MM.1S (cell line): ENCODE data around the gene FABP7.

Experiments
- DNase-seq: peaks from one replicate; pipeline ENCODE4 v3.0.0-alpha.2; 2015
- H2AFZ ChIP-seq: fragments of 300-600 bp; sonication (generic); 2 replicates; pipeline ENCODE4 v1.6.0; 2016; ENCODE audit warnings: antibody characterized with exemption, low read length
- H3F3A ChIP-seq: fragments of 300-600 bp; sonication (generic); 2 replicates; pipeline ENCODE4 v1.6.1; 2016; ENCODE audit warnings: mild to moderate bottlenecking, antibody characterized with exemption, low read length, moderate library complexity, mixed read lengths; ENCODE audit not compliant: insufficient read depth
- H3K27ac ChIP-seq: fragments of 300-600 bp; sonication (generic); 2 replicates; pipeline ENCODE4 v1.5.1; 2016; ENCODE audit warnings: mild to moderate bottlenecking, low read length
- H3K27me3 ChIP-seq: fragments of 300-600 bp; sonication (generic); replicated peaks from 2 replicates; pipeline ENCODE4 v1.6.0; 2016; ENCODE audit warnings: low read length; ENCODE audit not compliant: insufficient read depth
- H3K36me3 ChIP-seq: fragments of 300-600 bp; sonication (generic); replicated peaks from 2 replicates; pipeline ENCODE4 v1.6.1; 2016; ENCODE audit warnings: mild to moderate bottlenecking, low read length, mixed read lengths; ENCODE audit not compliant: insufficient read depth
- H3K4me1 ChIP-seq: fragments of 300-600 bp; sonication (generic); 2 replicates; pipeline ENCODE4 v1.6.1; 2016; ENCODE audit warnings: low read length, mixed read lengths
- H3K4me2 ChIP-seq: fragments of 300-600 bp; sonication (generic); 2 replicates; pipeline ENCODE4 v1.6.0; 2016; ENCODE audit warnings: low read depth, low read length
- H3K4me3 ChIP-seq: fragments of 300-600 bp; sonication (generic); 2 replicates; pipeline ENCODE4 v1.5.1; 2016; ENCODE audit warnings: low read length, mixed read lengths
- H3K79me2 ChIP-seq: fragments of 300-600 bp; sonication (generic); 2 replicates; pipeline ENCODE4 v1.6.1; 2016; ENCODE audit warnings: mixed run types, low read length, mixed read lengths
- H3K9ac ChIP-seq: fragments of 300-600 bp; sonication (generic); 2 replicates; pipeline ENCODE4 v1.6.1; 2016; ENCODE audit warnings: low read length, mixed read lengths
- H3K9me2 ChIP-seq: fragments of 300-600 bp; sonication (generic); replicated peaks from 2 replicates; pipeline ENCODE4 v1.6.1; 2016; ENCODE audit warnings: mild to moderate bottlenecking, low read length, mixed read lengths; ENCODE audit not compliant: insufficient read depth
- H3K9me3 ChIP-seq: fragments of 300-600 bp; sonication (generic); replicated peaks from 2 replicates; pipeline ENCODE4 v1.6.1; 2016; ENCODE audit warnings: mild to moderate bottlenecking, low read length, mixed read lengths; ENCODE audit not compliant: insufficient read depth
- H4K20me1 ChIP-seq: fragments of 300-600 bp; sonication (generic); 2 replicates; pipeline ENCODE4 v1.6.1; 2016; ENCODE audit warnings: mild to moderate bottlenecking, low read length, moderate library complexity, mixed read lengths; ENCODE audit not compliant: insufficient read depth
- CTCF ChIP-seq: fragments of 300-600 bp; sonication (generic); IDR thresholded peaks from 2 replicates; pipeline ENCODE4 v1.5.1; 2016; ENCODE audit warnings: antibody characterized with exemption, low read length, mixed read lengths
- EZH2 ChIP-seq: fragments of 300-600 bp; sonication (generic); optimal IDR thresholded peaks from 2 replicates; pipeline ENCODE3; 2017; ENCODE audit warnings: low read depth, mild to moderate bottlenecking, antibody characterized with exemption, low read length, mixed read lengths
- EZH2phosphoT487 ChIP-seq: fragments of 300-600 bp; sonication (generic); IDR thresholded peaks from 2 replicates; pipeline ENCODE4 v1.6.1; 2018; ENCODE audit warnings: antibody characterized with exemption, low read length

Gene FABP7

GRCh38 chr6:122733259-122733658 is 46.3 kb upstream of the FABP7 start:
- Histone ChIP-seq H3K9ac (no peak overlapping the region), H3F3A (no peaks in the 10 kb centered on the region), H3K27ac (no peak overlapping the region), H3K4me1 (no peaks in the 10 kb centered on the region), H3K27me3 (no peaks in the 10 kb centered on the region), H4K20me1 (no peaks in the 10 kb centered on the region), H3K4me3 (no peak overlapping the region), H3K36me3 (no peaks in the 10 kb centered on the region), H3K4me2 (no peak overlapping the region), H2AFZ (no peak overlapping the region), H3K79me2 (no peaks in the 10 kb centered on the region), H3K9me3 (no peaks in the 10 kb centered on the region), H3K9me2 (no peaks in the 10 kb centered on the region)
- TF ChIP-seq EZH2 (no peak), CTCF (no peak), EZH2phosphoT487 (no peak)
- DNase-seq: no peak

GRCh38 chr6:122734529-122735395 is 44.8 kb upstream of the FABP7 start:
- TF ChIP-seq CTCF (no peak), EZH2phosphoT487 (no peak), EZH2 (no peak)
- no peaks in the 10 kb centered on the region for H3K4me1 ChIP-seq
- no peaks in the 10 kb centered on the region for H3K9me3 ChIP-seq
- H2AFZ ChIP-seq: no peak overlapping the region
- no peaks in the 10 kb centered on the region for H3F3A ChIP-seq
- H3K9me2 ChIP-seq: no peaks in the 10 kb centered on the region
- DNase-seq: no peak
- H3K4me3 ChIP-seq: no peak overlapping the region
- H4K20me1 ChIP-seq: no peaks in the 10 kb centered on the region
- H3K27ac ChIP-seq: no peak overlapping the region
- no peaks in the 10 kb centered on the region for H3K27me3 ChIP-seq
- H3K4me2 ChIP-seq: no peak overlapping the region
- no peaks in the 10 kb centered on the region for H3K79me2 ChIP-seq
- H3K36me3 ChIP-seq: no peaks in the 10 kb centered on the region
- no peak overlapping the region for H3K9ac ChIP-seq

- Histone ChIP-seq H3K9me3 (no peaks in the 10 kb centered on the region), H3K9ac (no peak overlapping the region), H3F3A (no peaks in the 10 kb centered on the region), H3K4me3 (no peak overlapping the region), H3K9me2 (no peaks in the 10 kb centered on the region), H3K27ac (no peak overlapping the region), H2AFZ (no peak overlapping the region), H3K4me1 (no peaks in the 10 kb centered on the region), H3K4me2 (no peak overlapping the region), H3K36me3 (no peaks in the 10 kb centered on the region), H3K79me2 (no peaks in the 10 kb centered on the region), H3K27me3 (no peaks in the 10 kb centered on the region), H4K20me1 (no peaks in the 10 kb centered on the region)
- TF ChIP-seq CTCF: no peak
- TF ChIP-seq EZH2: no peak
- TF ChIP-seq EZH2phosphoT487: no peak
- DNase-seq: no peak
Measured at GRCh38 chr6:122735582-122735981, 43.9 kb upstream of the FABP7 start.
